Tibial nerve (tissue), 4 donors: ENCODE data around the gene CLCC1.
"Not testable (repeated sequence)": the region's sequence is repeated elsewhere in the genome, so short reads cannot be mapped to it uniquely, and the experiment has no call there.

ENCODE experiments used
- EP300 ChIP-seq, 2 donors: sonication (generic); formaldehyde crosslinking; IDR thresholded peaks; one replicate each; pipeline ENCODE4 v1.6.1; 2017; ENCODE audit warnings: antibody characterized with exemption in 2 of 2, mild to moderate bottlenecking in 1 of 2
- TF ChIP-seq, protein P1 (sequence below), 5 experiments: fragments of 200-600 bp in 3 of 5; fragments of 450-650 bp in 2 of 5; sonication (generic) in 3 of 5; IDR thresholded peaks; one replicate each; pipeline ENCODE4 v1.5.1; 2016 to 2019; ENCODE audit warnings: antibody characterized with exemption in 5 of 5, mild to moderate bottlenecking in 3 of 5, moderate library complexity in 2 of 5

DNA sequence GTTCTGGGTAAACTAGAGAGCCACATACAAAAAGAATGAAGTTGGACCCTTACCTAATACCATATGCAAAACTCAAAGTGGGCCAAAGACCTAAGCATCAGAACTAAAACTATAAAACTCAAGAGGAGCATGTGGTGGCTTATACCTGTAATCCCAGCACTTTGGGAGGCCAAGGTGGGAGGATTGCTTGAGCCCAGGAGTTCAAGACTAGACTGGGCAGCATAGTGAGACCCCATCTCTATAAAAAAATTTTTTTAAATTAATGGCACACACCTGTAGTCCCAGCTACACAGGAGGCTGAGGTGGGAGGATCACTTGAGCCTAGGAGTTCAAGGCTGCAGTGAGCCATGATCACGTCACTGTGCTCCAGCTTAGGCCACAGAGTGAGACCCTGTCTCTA is 35.7 kb downstream of the CLCC1 start:
- TF ChIP-seq, protein P1, sequence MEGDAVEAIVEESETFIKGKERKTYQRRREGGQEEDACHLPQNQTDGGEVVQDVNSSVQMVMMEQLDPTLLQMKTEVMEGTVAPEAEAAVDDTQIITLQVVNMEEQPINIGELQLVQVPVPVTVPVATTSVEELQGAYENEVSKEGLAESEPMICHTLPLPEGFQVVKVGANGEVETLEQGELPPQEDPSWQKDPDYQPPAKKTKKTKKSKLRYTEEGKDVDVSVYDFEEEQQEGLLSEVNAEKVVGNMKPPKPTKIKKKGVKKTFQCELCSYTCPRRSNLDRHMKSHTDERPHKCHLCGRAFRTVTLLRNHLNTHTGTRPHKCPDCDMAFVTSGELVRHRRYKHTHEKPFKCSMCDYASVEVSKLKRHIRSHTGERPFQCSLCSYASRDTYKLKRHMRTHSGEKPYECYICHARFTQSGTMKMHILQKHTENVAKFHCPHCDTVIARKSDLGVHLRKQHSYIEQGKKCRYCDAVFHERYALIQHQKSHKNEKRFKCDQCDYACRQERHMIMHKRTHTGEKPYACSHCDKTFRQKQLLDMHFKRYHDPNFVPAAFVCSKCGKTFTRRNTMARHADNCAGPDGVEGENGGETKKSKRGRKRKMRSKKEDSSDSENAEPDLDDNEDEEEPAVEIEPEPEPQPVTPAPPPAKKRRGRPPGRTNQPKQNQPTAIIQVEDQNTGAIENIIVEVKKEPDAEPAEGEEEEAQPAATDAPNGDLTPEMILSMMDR (IDR thresholded peaks at IDR 0.05), result not testable (repeated sequence)
- not testable (repeated sequence) for TF ChIP-seq EP300 (IDR thresholded peaks at IDR 0.05)
